ENCODE results near the gene ANKRD17.
"Not testable (repeated sequence)": the region's sequence is repeated elsewhere in the genome, so short reads cannot be mapped to it uniquely, and the experiment has no call there.

DNA sequence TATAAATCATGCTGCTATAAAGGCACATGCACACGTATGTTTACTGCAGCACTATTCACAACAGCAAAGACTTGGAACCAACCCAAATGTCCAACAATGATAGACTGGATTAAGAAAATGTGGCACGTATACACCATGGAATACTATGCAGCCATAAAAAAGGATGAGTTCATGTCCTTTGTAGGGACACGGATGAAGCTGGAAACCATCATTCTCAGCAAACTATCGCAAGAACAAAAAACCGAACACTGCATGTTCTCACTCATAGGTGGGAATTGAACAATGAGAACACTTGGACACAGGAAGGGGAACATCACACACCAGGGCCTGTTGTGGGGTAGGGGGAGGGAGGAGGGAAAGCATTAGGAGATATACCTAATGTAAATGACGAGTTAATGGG lies 29.8 kb downstream of the ANKRD17 start:
- TF ChIP-seq POLR2A (IDR thresholded peaks at IDR 0.05; ENCODE audit: low read length); GATA1 (IDR thresholded peaks at IDR 0.05; ENCODE audit: low read depth, low read length): not testable (repeated sequence)
